ENCODE results near the gene SCAMP1. TPM values are rescaled to one million over a fixed set of nuclear protein-coding genes. Genes with fewer than 3 reads are reported as not detected.
"Not testable (repeated sequence)": the region's sequence is repeated elsewhere in the genome, so short reads cannot be mapped to it uniquely, and the experiment has no call there.

Gene SCAMP1
- total and polyA plus RNA-seq, 4 donors = 81.2 to 198 (median 93.6) TPM

- no peaks in the 10 kb centered on the region for H3K36me3 ChIP-seq (ENCODE audit: control insufficient read depth, insufficient read depth, low read length)
- DNase-seq (ENCODE audit: low read depth in 4 of 6, low spot score in 6 of 6) = no peak
- H3K27me3 ChIP-seq (ENCODE audit: control insufficient read depth, insufficient read depth, low read length) = no peaks in the 10 kb centered on the region
- H3K4me3 ChIP-seq (ENCODE audit: low read depth, low read length) = no peak overlapping the region
- H3K27ac ChIP-seq (ENCODE audit: low read depth, low read length) = no peak overlapping the region
- WGBS (ENCODE audit: insufficient coverage) = 100% methylated on average over 4 of the region's 4 CpGs
- no peaks in the 10 kb centered on the region for H3K4me1 ChIP-seq (ENCODE audit: control insufficient read depth, insufficient read depth, low read length)
- H3K9me3 ChIP-seq (ENCODE audit: control insufficient read depth, insufficient read depth, low read length) = no peaks in the 10 kb centered on the region
Observed at GRCh38 chr5:78377718-78378105, 17.3 kb downstream of the SCAMP1 start.

GRCh38 chr5:78387468-78388153, 27.2 kb downstream of the SCAMP1 start:
- Histone ChIP-seq H3K9me3 (ENCODE audit: control insufficient read depth, insufficient read depth, low read length) (peaks cover 5% of the 10 kb centered on the region), H3K4me3 (ENCODE audit: low read depth, low read length) (no peak overlapping the region), H3K27ac (ENCODE audit: low read depth, low read length) (no peak overlapping the region), H3K27me3 (ENCODE audit: control insufficient read depth, insufficient read depth, low read length) (no peaks in the 10 kb centered on the region), H3K4me1 (ENCODE audit: control insufficient read depth, insufficient read depth, low read length) (no peaks in the 10 kb centered on the region), H3K36me3 (ENCODE audit: control insufficient read depth, insufficient read depth, low read length) (no peaks in the 10 kb centered on the region)
- 100% methylated on average over 4 of the region's 11 CpGs for WGBS (ENCODE audit: insufficient coverage)
- DNase-seq (ENCODE audit: low read depth in 4 of 6, low spot score in 6 of 6) = no peak

GRCh38 chr5:78391357-78391756, 30.9 kb downstream of the SCAMP1 start:
- not testable (repeated sequence) for H3K4me3 ChIP-seq (ENCODE audit: low read depth, low read length); H3K36me3 ChIP-seq (ENCODE audit: control insufficient read depth, insufficient read depth, low read length); DNase-seq (ENCODE audit: low read depth in 4 of 6, low spot score in 6 of 6); H3K9me3 ChIP-seq (ENCODE audit: control insufficient read depth, insufficient read depth, low read length); H3K4me1 ChIP-seq (ENCODE audit: control insufficient read depth, insufficient read depth, low read length); H3K27me3 ChIP-seq (ENCODE audit: control insufficient read depth, insufficient read depth, low read length); H3K27ac ChIP-seq (ENCODE audit: low read depth, low read length)
- 100% methylated on average over 7 of the region's 28 CpGs for WGBS (ENCODE audit: insufficient coverage)

GRCh38 chr5:78397831-78398230, 37.4 kb downstream of the SCAMP1 start:
- no peak overlapping the region for H3K27ac ChIP-seq (ENCODE audit: low read depth, low read length)
- H3K27me3 ChIP-seq (ENCODE audit: control insufficient read depth, insufficient read depth, low read length) = no peaks in the 10 kb centered on the region
- H3K36me3 ChIP-seq (ENCODE audit: control insufficient read depth, insufficient read depth, low read length) = no peaks in the 10 kb centered on the region
- no CpG with 5 or more reads among the region's 2 CpGs for WGBS (ENCODE audit: insufficient coverage)
- peak in 1 of 6 donors; percentile 32 for DNase-seq (ENCODE audit: low read depth in 4 of 6, low spot score in 6 of 6)
- H3K4me3 ChIP-seq (ENCODE audit: low read depth, low read length) = no peak overlapping the region
- no peaks in the 10 kb centered on the region for H3K4me1 ChIP-seq (ENCODE audit: control insufficient read depth, insufficient read depth, low read length)
- H3K9me3 ChIP-seq (ENCODE audit: control insufficient read depth, insufficient read depth, low read length) = peaks cover 4% of the 10 kb centered on the region

- no peaks in the 10 kb centered on the region for H3K27me3 ChIP-seq (ENCODE audit: control insufficient read depth, insufficient read depth, low read length)
- no peak overlapping the region for H3K27ac ChIP-seq (ENCODE audit: low read depth, low read length)
- H3K36me3 ChIP-seq (ENCODE audit: control insufficient read depth, insufficient read depth, low read length) = no peaks in the 10 kb centered on the region
- DNase-seq (ENCODE audit: low read depth in 4 of 6, low spot score in 6 of 6) = peak in 1 of 6 donors; percentile 86
- H3K9me3 ChIP-seq (ENCODE audit: control insufficient read depth, insufficient read depth, low read length) = peaks cover 4% of the 10 kb centered on the region
- H3K4me1 ChIP-seq (ENCODE audit: control insufficient read depth, insufficient read depth, low read length) = no peaks in the 10 kb centered on the region
- H3K4me3 ChIP-seq (ENCODE audit: low read depth, low read length) = no peak overlapping the region
Observed at GRCh38 chr5:78399116-78399515, 38.7 kb downstream of the SCAMP1 start.

GRCh38 chr5:78404682-78405293, 44.4 kb downstream of the SCAMP1 start:
- H3K4me3 ChIP-seq (ENCODE audit: low read depth, low read length) = no peak overlapping the region
- peaks cover 4% of the 10 kb centered on the region for H3K9me3 ChIP-seq (ENCODE audit: control insufficient read depth, insufficient read depth, low read length)
- H3K36me3 ChIP-seq (ENCODE audit: control insufficient read depth, insufficient read depth, low read length) = no peaks in the 10 kb centered on the region
- no peaks in the 10 kb centered on the region for H3K4me1 ChIP-seq (ENCODE audit: control insufficient read depth, insufficient read depth, low read length)
- H3K27me3 ChIP-seq (ENCODE audit: control insufficient read depth, insufficient read depth, low read length) = no peaks in the 10 kb centered on the region
- no peak for DNase-seq (ENCODE audit: low read depth in 4 of 6, low spot score in 6 of 6)
- H3K27ac ChIP-seq (ENCODE audit: low read depth, low read length) = no peak overlapping the region
- no CpG with 5 or more reads among the region's 2 CpGs for WGBS (ENCODE audit: insufficient coverage)

GRCh38 chr5:78405829-78406750, 45.7 kb downstream of the SCAMP1 start:
- peak in 1 of 6 donors; percentile 1 for DNase-seq (ENCODE audit: low read depth in 4 of 6, low spot score in 6 of 6)
- Histone ChIP-seq H3K36me3 (ENCODE audit: control insufficient read depth, insufficient read depth, low read length) (no peaks in the 10 kb centered on the region), H3K4me3 (ENCODE audit: low read depth, low read length) (no peak overlapping the region), H3K4me1 (ENCODE audit: control insufficient read depth, insufficient read depth, low read length) (no peaks in the 10 kb centered on the region), H3K9me3 (ENCODE audit: control insufficient read depth, insufficient read depth, low read length) (peaks cover 3% of the 10 kb centered on the region), H3K27ac (ENCODE audit: low read depth, low read length) (no peak overlapping the region), H3K27me3 (ENCODE audit: control insufficient read depth, insufficient read depth, low read length) (no peaks in the 10 kb centered on the region)
- 43% methylated on average over 1 of the region's 5 CpGs for WGBS (ENCODE audit: insufficient coverage)

- Histone ChIP-seq H3K27ac (ENCODE audit: low read depth, low read length) (no peak overlapping the region), H3K4me1 (ENCODE audit: control insufficient read depth, insufficient read depth, low read length) (no peaks in the 10 kb centered on the region), H3K36me3 (ENCODE audit: control insufficient read depth, insufficient read depth, low read length) (no peaks in the 10 kb centered on the region), H3K27me3 (ENCODE audit: control insufficient read depth, insufficient read depth, low read length) (no peaks in the 10 kb centered on the region), H3K4me3 (ENCODE audit: low read depth, low read length) (no peak overlapping the region), H3K9me3 (ENCODE audit: control insufficient read depth, insufficient read depth, low read length) (no peaks in the 10 kb centered on the region)
- no peak for DNase-seq (ENCODE audit: low read depth in 4 of 6, low spot score in 6 of 6)
Observed at GRCh38 chr5:78407458-78407857, 47.0 kb downstream of the SCAMP1 start.

- Histone ChIP-seq H3K4me3 (ENCODE audit: low read depth, low read length) (no peak overlapping the region), H3K27me3 (ENCODE audit: control insufficient read depth, insufficient read depth, low read length) (no peaks in the 10 kb centered on the region), H3K4me1 (ENCODE audit: control insufficient read depth, insufficient read depth, low read length) (no peaks in the 10 kb centered on the region), H3K27ac (ENCODE audit: low read depth, low read length) (no peak overlapping the region), H3K36me3 (ENCODE audit: control insufficient read depth, insufficient read depth, low read length) (no peaks in the 10 kb centered on the region), H3K9me3 (ENCODE audit: control insufficient read depth, insufficient read depth, low read length) (no peaks in the 10 kb centered on the region)
- no peak for DNase-seq (ENCODE audit: low read depth in 4 of 6, low spot score in 6 of 6)
Observed at GRCh38 chr5:78411586-78411985, 51.2 kb downstream of the SCAMP1 start.
